Measurements from ENCODE around the gene LYL1. TPM values are rescaled to one million over a fixed set of nuclear protein-coding genes. Genes with fewer than 3 reads are reported as not detected.

LYL1 gene
- total and polyA plus RNA-seq, 5 donors from 2014 or later: 6.5 to 14.2 (median 8.0) TPM

DNA sequence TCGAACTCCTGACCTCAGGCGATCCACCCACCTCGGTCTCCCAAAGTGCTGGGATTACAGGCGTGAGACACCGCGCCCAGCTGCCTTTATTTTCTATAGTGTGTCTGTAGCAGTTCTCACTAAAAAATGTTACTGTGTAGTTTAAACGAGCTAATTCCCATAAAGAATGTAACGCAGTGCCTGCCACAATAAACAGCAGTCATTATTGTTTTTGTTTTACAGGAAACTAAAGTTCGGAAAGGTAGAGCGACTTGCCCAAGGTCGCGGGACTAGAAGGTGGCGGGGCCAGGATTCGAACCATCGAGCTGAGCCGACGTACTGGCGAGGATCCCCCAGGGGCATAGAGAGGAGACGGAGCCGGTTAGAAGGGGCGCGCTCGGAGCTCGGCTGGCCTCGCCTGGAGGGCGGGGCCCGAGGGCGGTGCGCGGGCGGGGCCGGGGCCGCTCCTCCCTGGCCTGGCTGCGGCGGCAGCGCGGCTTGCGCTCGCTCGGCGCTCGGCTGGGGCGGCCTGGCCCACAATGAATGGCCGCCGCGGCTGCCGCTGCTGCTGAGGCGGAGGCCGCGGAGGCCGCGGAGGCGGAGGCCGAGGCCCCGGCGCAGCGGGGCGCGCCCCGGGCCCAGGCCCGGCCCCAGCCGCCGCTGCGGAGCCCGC lies 15.2 kb upstream of the LYL1 start, which contains the start of gene NACC1:
Gene NACC1, plus strand, starts transcription at position 493 of the 652 bp plus-strand sequence. CDS start 16,944 bp downstream, outside the sequence.
- no peaks in the 10 kb centered on the region for H3K27me3 ChIP-seq (ENCODE audit: control insufficient read depth, insufficient read depth, low read length)
- Mint-ChIP-seq H3K9me3 (no peaks in the 10 kb centered on the region), H3K36me3 (no peaks in the 10 kb centered on the region), H3K4me1 (peaks cover 5 to 68% (median 21%) of the 10 kb centered on the region in 4 donors), H3K27me3 (no peaks in the 10 kb centered on the region), H3K27ac (peak within 1 kb of the TSS; percentile 80 to 90 (median 87)), H3K4me3 (peak within 1 kb of the TSS; percentile 94 to 97 (median 95))
- H3K4me3 ChIP-seq (ENCODE audit: low read depth, low read length): peak within 1 kb of the TSS; percentile 99
- DNase-seq (peak; percentile 80 to 90 (median 89)), ATAC-seq (ENCODE audit: low read depth in 2 of 2) (peak; percentile 86 to 87)
- H3K27ac ChIP-seq (ENCODE audit: insufficient read depth, low read length, poor library complexity, severe bottlenecking): peak within 1 kb of the TSS; percentile 69
- H3K4me1 ChIP-seq (ENCODE audit: control insufficient read depth, insufficient read depth, low read length, poor library complexity, severe bottlenecking): peaks cover 42% of the 10 kb centered on the region
- peaks cover 7% of the 10 kb centered on the region for H3K36me3 ChIP-seq (ENCODE audit: control insufficient read depth, insufficient read depth, low read length)
- H3K9me3 ChIP-seq (ENCODE audit: control insufficient read depth in 2 of 2, low read length in 2 of 2): no peaks in the 10 kb centered on the region

DNA sequence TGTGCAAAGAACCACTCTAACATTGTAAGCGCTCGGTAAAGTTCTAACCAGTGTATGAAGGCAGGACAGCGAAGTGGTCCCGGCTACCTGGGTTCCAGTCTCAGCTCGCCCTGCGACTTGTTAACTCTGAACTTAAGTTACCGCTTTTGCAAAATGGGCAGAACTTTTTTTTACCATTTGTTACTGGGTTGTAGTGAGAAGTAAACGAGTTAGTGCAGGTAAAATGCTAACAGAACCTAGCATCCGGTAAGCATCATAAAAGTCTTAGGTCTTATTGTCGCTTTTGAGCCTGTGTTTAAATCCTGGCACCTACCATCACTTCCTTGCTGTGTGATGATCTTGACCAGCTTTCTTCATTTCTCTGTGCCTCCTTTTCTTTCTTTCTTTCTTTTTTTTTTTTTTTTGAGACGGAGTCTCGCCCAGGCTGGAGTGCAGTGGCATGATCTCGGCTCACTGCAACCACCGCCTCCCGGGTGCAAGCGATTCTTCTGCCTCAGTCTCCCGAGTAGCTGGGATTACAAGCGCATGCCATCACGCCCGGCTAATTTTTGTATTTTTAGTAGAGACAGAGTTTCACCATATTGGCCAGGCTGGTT lies 14.6 kb upstream of the LYL1 start:
- H3K27me3 ChIP-seq (ENCODE audit: control insufficient read depth, insufficient read depth, low read length): no peaks in the 10 kb centered on the region
- peak overlapping the region; percentile 99 for H3K4me3 ChIP-seq (ENCODE audit: low read depth, low read length)
- Mint-ChIP-seq H3K4me1 (peaks cover 5 to 65% (median 17%) of the 10 kb centered on the region in 4 donors), H3K4me3 (peak overlapping the region; percentile 94 to 97 (median 95)), H3K27ac (peak overlapping the region; percentile 16 to 87 (median 80)), H3K27me3 (no peaks in the 10 kb centered on the region), H3K36me3 (no peaks in the 10 kb centered on the region), H3K9me3 (no peaks in the 10 kb centered on the region)
- peak overlapping the region; percentile 69 for H3K27ac ChIP-seq (ENCODE audit: insufficient read depth, low read length, poor library complexity, severe bottlenecking)
- H3K4me1 ChIP-seq (ENCODE audit: control insufficient read depth, insufficient read depth, low read length, poor library complexity, severe bottlenecking): peaks cover 42% of the 10 kb centered on the region
- peaks cover 7% of the 10 kb centered on the region for H3K36me3 ChIP-seq (ENCODE audit: control insufficient read depth, insufficient read depth, low read length)
- ATAC-seq (ENCODE audit: low read depth in 2 of 2): peak; percentile 25 to 29
- peak in 2 of 3 donors; percentile 60 to 64 for DNase-seq
- no peaks in the 10 kb centered on the region for H3K9me3 ChIP-seq (ENCODE audit: control insufficient read depth in 2 of 2, low read length in 2 of 2)

DNA sequence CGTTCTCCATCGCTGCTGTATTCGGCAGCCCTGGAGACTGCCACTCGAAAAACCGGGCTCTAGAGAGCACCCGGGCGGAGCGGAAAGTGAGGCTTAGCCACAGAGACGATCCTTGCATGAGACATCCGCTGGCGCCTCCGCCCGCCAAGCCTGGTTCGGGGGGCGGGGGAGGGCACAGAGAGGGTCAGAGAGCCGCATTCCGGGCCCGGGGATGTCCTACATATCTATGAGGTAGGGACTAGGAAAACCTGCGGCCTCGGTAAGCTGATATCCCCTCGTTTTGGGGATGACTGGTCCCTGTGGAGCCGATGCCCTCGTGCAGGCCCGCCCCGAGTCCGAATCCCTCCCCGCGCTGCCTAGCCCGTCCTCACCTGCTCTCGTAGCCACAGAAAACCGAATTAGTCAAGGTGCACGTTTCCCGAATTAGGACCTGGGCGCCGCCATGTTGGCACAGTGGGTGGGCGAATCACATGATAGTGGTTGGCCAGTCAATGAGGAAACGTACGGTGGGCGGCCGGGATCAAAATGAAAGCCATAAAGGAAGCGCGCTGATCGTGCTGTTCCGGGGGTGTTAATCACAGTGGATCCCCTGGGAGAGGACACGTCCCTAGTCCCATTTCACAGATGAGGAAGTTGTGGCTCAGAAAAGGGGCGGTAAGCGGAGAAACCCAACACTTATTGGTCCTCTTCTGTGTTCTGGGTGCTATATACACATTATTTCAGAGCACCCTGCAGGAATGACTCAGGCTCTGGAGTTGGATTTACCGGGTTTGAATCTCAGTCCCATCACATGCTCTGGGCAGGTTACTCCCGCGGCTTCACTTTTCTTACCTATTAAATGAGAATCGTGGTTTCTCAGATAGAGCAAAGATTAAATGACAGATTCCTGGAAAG lies 13.9 kb upstream of the LYL1 start, which contains the start of gene TRMT1:
Gene TRMT1, minus strand, starts transcription at position 459 of the 894 bp plus-strand sequence. Its CDS starts 341 bp downstream, at position 118.
- Histone ChIP-seq H3K27me3 (ENCODE audit: control insufficient read depth, insufficient read depth, low read length) (no peaks in the 10 kb centered on the region), H3K9me3 (ENCODE audit: control insufficient read depth in 2 of 2, low read length in 2 of 2) (no peaks in the 10 kb centered on the region), H3K27ac (ENCODE audit: insufficient read depth, low read length, poor library complexity, severe bottlenecking) (peak within 1 kb of the TSS; percentile 69), H3K4me3 (ENCODE audit: low read depth, low read length) (peak within 1 kb of the TSS; percentile 99), H3K36me3 (ENCODE audit: control insufficient read depth, insufficient read depth, low read length) (peaks cover 4% of the 10 kb centered on the region), H3K4me1 (ENCODE audit: control insufficient read depth, insufficient read depth, low read length, poor library complexity, severe bottlenecking) (peaks cover 42% of the 10 kb centered on the region)
- Mint-ChIP-seq H3K4me1 (peaks cover 5 to 58% (median 15%) of the 10 kb centered on the region in 4 donors), H3K27me3 (no peaks in the 10 kb centered on the region), H3K4me3 (peak within 1 kb of the TSS; percentile 94 to 97 (median 95)), H3K9me3 (no peaks in the 10 kb centered on the region), H3K27ac (peak within 1 kb of the TSS; percentile 80 to 97 (median 87)), H3K36me3 (no peaks in the 10 kb centered on the region)
- peak; percentile 59 to 64 for ATAC-seq (ENCODE audit: low read depth in 2 of 2)
- peak; percentile 83 to 94 (median 87) for DNase-seq

DNA sequence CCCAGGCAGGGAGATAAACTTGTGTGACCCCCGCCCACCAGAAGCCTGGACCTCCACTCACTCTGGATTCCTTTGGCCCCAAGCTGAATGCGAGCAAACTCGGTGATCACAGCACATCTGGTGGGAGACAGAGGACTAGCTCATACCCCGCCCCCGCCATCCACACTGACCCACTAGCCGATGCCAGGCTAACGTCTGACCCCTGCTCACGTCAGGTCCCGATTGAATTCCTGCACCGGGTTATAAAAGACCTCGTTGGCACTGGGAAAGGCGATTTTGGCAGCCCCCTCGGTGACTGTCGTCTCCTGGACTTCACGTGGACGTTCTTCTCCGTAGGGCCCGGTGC lies 13.3 kb upstream of the LYL1 start:
- Histone ChIP-seq H3K36me3 (ENCODE audit: control insufficient read depth, insufficient read depth, low read length) (no peaks in the 10 kb centered on the region), H3K9me3 (ENCODE audit: control insufficient read depth in 2 of 2, low read length in 2 of 2) (no peaks in the 10 kb centered on the region), H3K4me3 (ENCODE audit: low read depth, low read length) (peak overlapping the region; percentile 99), H3K27me3 (ENCODE audit: control insufficient read depth, insufficient read depth, low read length) (no peaks in the 10 kb centered on the region), H3K27ac (ENCODE audit: insufficient read depth, low read length, poor library complexity, severe bottlenecking) (peak overlapping the region; percentile 69), H3K4me1 (ENCODE audit: control insufficient read depth, insufficient read depth, low read length, poor library complexity, severe bottlenecking) (peaks cover 42% of the 10 kb centered on the region)
- Mint-ChIP-seq H3K36me3 (no peaks in the 10 kb centered on the region), H3K9me3 (no peaks in the 10 kb centered on the region), H3K4me1 (peaks cover 5 to 51% (median 14%) of the 10 kb centered on the region in 4 donors), H3K27me3 (no peaks in the 10 kb centered on the region), H3K4me3 (peak overlapping the region; percentile 94 to 97 (median 95)), H3K27ac (peak overlapping the region; percentile 80 to 97 (median 87))
- ATAC-seq (ENCODE audit: low read depth in 2 of 2): no peak
- no peak for DNase-seq

DNA sequence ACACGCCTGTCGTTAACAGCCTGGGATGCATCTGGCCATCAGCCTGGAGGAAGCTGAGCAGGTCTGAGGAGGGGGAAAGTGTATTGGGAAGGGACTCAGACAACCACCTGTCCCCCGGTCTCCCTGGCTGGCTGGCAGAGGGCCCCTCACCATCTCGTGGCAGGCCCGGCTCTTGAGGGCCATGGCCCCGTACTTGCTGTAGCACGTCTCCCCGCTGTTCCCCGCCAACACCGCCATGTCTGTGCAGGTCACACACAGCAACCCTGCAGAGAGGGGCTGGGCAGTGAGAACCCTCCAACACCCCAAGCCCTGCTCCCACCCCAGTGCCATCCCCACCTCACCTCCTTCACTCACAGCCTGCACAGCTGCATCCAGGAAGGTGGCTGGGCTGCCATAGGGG lies 9.9 kb upstream of the LYL1 start:
- Histone ChIP-seq H3K9me3 (ENCODE audit: control insufficient read depth in 2 of 2, low read length in 2 of 2) (no peaks in the 10 kb centered on the region), H3K4me1 (ENCODE audit: control insufficient read depth, insufficient read depth, low read length, poor library complexity, severe bottlenecking) (peaks cover 20% of the 10 kb centered on the region), H3K27ac (ENCODE audit: insufficient read depth, low read length, poor library complexity, severe bottlenecking) (no peak overlapping the region), H3K36me3 (ENCODE audit: control insufficient read depth, insufficient read depth, low read length) (peaks cover 4% of the 10 kb centered on the region), H3K4me3 (ENCODE audit: low read depth, low read length) (no peak overlapping the region), H3K27me3 (ENCODE audit: control insufficient read depth, insufficient read depth, low read length) (no peaks in the 10 kb centered on the region)
- no peaks in the 10 kb centered on the region for H3K9me3 Mint-ChIP-seq
- DNase-seq (no peak), ATAC-seq (ENCODE audit: low read depth in 2 of 2) (no peak)
- peak overlapping the region in 1 of 4 donors; percentile 2 for H3K4me3 Mint-ChIP-seq
- peaks cover under 1 to 26% (median 3%) of the 10 kb centered on the region in 4 donors for H3K4me1 Mint-ChIP-seq
- no peaks in the 10 kb centered on the region for H3K36me3 Mint-ChIP-seq
- H3K27ac Mint-ChIP-seq: no peak overlapping the region
- H3K27me3 Mint-ChIP-seq: no peaks in the 10 kb centered on the region

DNA sequence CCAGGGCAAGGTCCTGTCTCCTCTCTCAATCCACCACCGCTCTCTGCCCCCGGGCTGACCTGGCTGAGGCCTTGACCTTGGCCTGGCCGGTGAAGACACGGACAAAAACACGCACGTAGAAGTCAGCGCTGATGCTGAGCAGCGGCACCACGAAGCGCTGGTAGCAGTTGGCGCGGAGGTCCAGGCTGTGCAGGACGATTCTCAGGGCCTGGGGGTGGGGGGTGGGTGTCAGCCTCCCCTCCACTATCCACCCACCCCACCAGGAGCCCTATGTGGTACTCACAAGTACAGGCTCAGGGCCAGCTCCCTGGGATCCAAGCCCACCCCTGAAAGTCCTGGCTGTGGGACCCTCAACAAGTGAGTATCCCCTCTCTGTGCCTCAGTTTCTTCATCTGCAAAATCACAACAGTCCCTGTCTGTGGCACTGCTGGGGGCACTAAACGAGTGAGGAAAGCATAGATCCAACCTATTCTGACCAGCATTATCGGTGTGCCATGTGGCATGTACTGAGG lies 7.5 kb upstream of the LYL1 start:
- Histone ChIP-seq H3K36me3 (ENCODE audit: control insufficient read depth, insufficient read depth, low read length) (peaks cover 4% of the 10 kb centered on the region), H3K9me3 (ENCODE audit: control insufficient read depth in 2 of 2, low read length in 2 of 2) (no peaks in the 10 kb centered on the region), H3K4me3 (ENCODE audit: low read depth, low read length) (no peak overlapping the region), H3K27me3 (ENCODE audit: control insufficient read depth, insufficient read depth, low read length) (no peaks in the 10 kb centered on the region), H3K27ac (ENCODE audit: insufficient read depth, low read length, poor library complexity, severe bottlenecking) (no peak overlapping the region), H3K4me1 (ENCODE audit: control insufficient read depth, insufficient read depth, low read length, poor library complexity, severe bottlenecking) (peaks cover 9% of the 10 kb centered on the region)
- H3K9me3 Mint-ChIP-seq: no peaks in the 10 kb centered on the region
- H3K4me1 Mint-ChIP-seq: peaks cover 0 to 9% (median 0%) of the 10 kb centered on the region in 4 donors
- no peak for ATAC-seq (ENCODE audit: low read depth in 2 of 2)
- no peaks in the 10 kb centered on the region for H3K27me3 Mint-ChIP-seq
- peak overlapping the region in 1 of 3 donors; percentile 26 for H3K27ac Mint-ChIP-seq
- no peaks in the 10 kb centered on the region for H3K36me3 Mint-ChIP-seq
- no peak for DNase-seq
- H3K4me3 Mint-ChIP-seq: peak overlapping the region in 1 of 4 donors; percentile 29

DNA sequence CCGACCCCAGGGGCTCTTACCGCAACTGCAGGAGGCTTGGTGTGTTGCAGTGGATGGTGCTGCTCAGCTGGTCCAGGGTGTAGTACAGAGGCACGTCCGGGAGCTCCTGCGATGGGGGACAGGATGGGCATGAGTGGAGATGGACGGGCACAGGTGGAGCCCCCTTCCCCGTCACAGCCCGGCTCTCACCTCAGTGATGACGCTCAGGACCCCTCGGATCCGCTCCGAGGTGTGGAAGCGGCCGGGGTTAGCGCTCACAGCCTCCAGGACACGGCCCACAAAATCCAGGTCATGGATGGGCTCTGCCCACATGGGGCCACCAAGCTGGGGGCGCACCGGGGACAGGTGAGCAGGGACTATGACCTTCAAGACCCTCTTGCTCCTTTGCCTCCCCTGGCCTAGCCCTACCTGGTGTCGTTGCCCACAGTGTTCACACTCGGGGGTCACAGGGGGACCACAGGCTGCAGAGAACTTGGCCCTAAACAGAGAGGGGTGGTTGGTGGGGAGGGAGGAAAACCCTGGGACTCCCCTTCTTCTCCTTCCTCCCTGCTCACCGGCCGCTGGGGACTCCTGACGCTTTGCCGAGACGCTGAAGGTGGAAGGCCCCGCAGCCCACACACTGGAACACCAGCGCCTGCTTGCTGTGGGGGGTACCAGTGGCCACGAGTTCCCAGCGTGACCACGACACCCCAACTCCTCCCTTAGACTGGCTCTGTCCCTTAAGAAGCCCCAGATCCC lies 6.9 kb upstream of the LYL1 start:
- H3K4me3 Mint-ChIP-seq: peak overlapping the region in 1 of 4 donors; percentile 19
- peaks cover 4% of the 10 kb centered on the region for H3K36me3 ChIP-seq (ENCODE audit: control insufficient read depth, insufficient read depth, low read length)
- H3K27me3 ChIP-seq (ENCODE audit: control insufficient read depth, insufficient read depth, low read length): no peaks in the 10 kb centered on the region
- DNase-seq (no peak), ATAC-seq (ENCODE audit: low read depth in 2 of 2) (no peak)
- no peaks in the 10 kb centered on the region for H3K9me3 Mint-ChIP-seq
- no peaks in the 10 kb centered on the region for H3K27me3 Mint-ChIP-seq
- no peaks in the 10 kb centered on the region for H3K9me3 ChIP-seq (ENCODE audit: control insufficient read depth in 2 of 2, low read length in 2 of 2)
- H3K4me1 Mint-ChIP-seq: peaks cover 0 to 10% (median 3%) of the 10 kb centered on the region in 4 donors
- no peak overlapping the region for H3K27ac ChIP-seq (ENCODE audit: insufficient read depth, low read length, poor library complexity, severe bottlenecking)
- no peaks in the 10 kb centered on the region for H3K36me3 Mint-ChIP-seq
- H3K4me3 ChIP-seq (ENCODE audit: low read depth, low read length): no peak overlapping the region
- H3K27ac Mint-ChIP-seq: no peak overlapping the region
- H3K4me1 ChIP-seq (ENCODE audit: control insufficient read depth, insufficient read depth, low read length, poor library complexity, severe bottlenecking): peaks cover 15% of the 10 kb centered on the region
